B cell (primary cell): ENCODE results near the gene HADH. TPM values are rescaled to one million over a fixed set of nuclear protein-coding genes. Genes with fewer than 3 reads are reported as not detected.

Experiments used
- ATAC-seq: fragments of 200-7000 bp; cut with Tn5 transposase; one replicate; pipeline ENCODE4 v1.10.0; 2021; ENCODE audit warnings: low read depth, mild to moderate bottlenecking, moderate number of reproducible peaks, moderate library complexity
- CTCF ChIA-PET: fragments of 350-600 bp; sonication (Branson Sonifier 250); formaldehyde crosslinking; loops from one replicate; lab custom pipeline; 2021; ENCODE audit warnings: antibody characterized with exemption, inconsistent platforms; lab: Charles Lee
- POLR2A ChIA-PET: fragments of 350-600 bp; sonication (Branson Sonifier 250); formaldehyde crosslinking; loops from one replicate; lab custom pipeline; 2021; ENCODE audit warnings: antibody characterized with exemption; lab: Charles Lee
- DNase-seq: peaks from one replicate; pipeline ENCODE4 v3.0.0; 2013
- H2AFZ ChIP-seq: 2 replicates; pipeline ENCODE4 v1.6.1; 2012; ENCODE audit warnings: mild to moderate bottlenecking, low read depth, low read length; ENCODE audit not compliant: insufficient read depth, poor library complexity, severe bottlenecking
- H3K27ac ChIP-seq, 2 donors: 1 replicate in 1 of 2; 2 replicates in 1 of 2; pipeline ENCODE4 v1.5.1; 2012 to 2013; ENCODE audit warnings: low read length in 2 of 2, mild to moderate bottlenecking in 2 of 2, moderate library complexity in 1 of 2
- H3K27me3 ChIP-seq, 4 experiments: fragments of 200-600 bp in 1 of 4; sonication (generic) in 1 of 4; replicated peaks in 1 of 4; 1 replicate in 2 of 4; 2 replicates in 2 of 4; pipeline versions ENCODE4 v1.6.1 to v1.7.0; 2013 to 2016; ENCODE audit warnings: low read length in 3 of 4, mild to moderate bottlenecking in 2 of 4, mixed read lengths in 1 of 4, moderate library complexity in 1 of 4; ENCODE audit not compliant: insufficient read depth in 4 of 4, control insufficient read depth in 3 of 4; ENCODE audit errors: control extremely low read depth in 1 of 4
- H3K36me3 ChIP-seq, 2 experiments: replicated peaks in 1 of 2; 1 replicate in 1 of 2; 2 replicates in 1 of 2; pipeline versions ENCODE4 v1.6.1 to v1.7.1; 2013; ENCODE audit warnings: low read length in 1 of 2; ENCODE audit not compliant: insufficient read depth in 2 of 2, control insufficient read depth in 1 of 2; ENCODE audit errors: control extremely low read depth in 1 of 2, extremely low read depth in 1 of 2
- H3K4me1 ChIP-seq, 2 donors: fragments of 200-600 bp in 1 of 2; sonication (generic) in 1 of 2; 1 replicate in 1 of 2; 2 replicates in 1 of 2; pipeline versions ENCODE4 v1.5.1 to v1.6.1; 2013 to 2017; ENCODE audit warnings: low read length in 2 of 2; ENCODE audit not compliant: control insufficient read depth in 2 of 2, insufficient read depth in 2 of 2
- H3K4me2 ChIP-seq: replicated peaks from 2 replicates; pipeline ENCODE3; 2012; ENCODE audit warnings: mild to moderate bottlenecking, low read depth, low read length; ENCODE audit not compliant: poor library complexity, severe bottlenecking
- H3K4me3 ChIP-seq, 5 experiments: fragments of 200-600 bp in 1 of 5; sonication (generic) in 1 of 5; 1 replicate in 3 of 5; 2 replicates in 2 of 5; pipeline versions ENCODE4 v1.5.1 to v1.7.0; 2011 to 2016; ENCODE audit warnings: low read length in 4 of 5, mild to moderate bottlenecking in 4 of 5, low read depth in 2 of 5, control low read depth in 1 of 5, moderate library complexity in 1 of 5; ENCODE audit not compliant: insufficient read depth in 1 of 5; ENCODE audit errors: control extremely low read depth in 1 of 5, extremely low read depth in 1 of 5
- H3K79me2 ChIP-seq: fragments of 200-600 bp; sonication (generic); one replicate; pipeline ENCODE4 v1.6.0; 2016; ENCODE audit warnings: low read length; ENCODE audit not compliant: control insufficient read depth, insufficient read depth
- H3K9ac ChIP-seq: fragments of 200-600 bp; sonication (generic); 2 replicates; pipeline ENCODE4 v1.6.1; 2017; ENCODE audit warnings: mild to moderate bottlenecking, low read length, moderate library complexity
- H3K9me3 ChIP-seq, 3 donors: one replicate each; pipeline versions ENCODE4 v1.6.1 to v1.7.1; 2013; ENCODE audit warnings: low read length in 2 of 3; ENCODE audit not compliant: control insufficient read depth in 2 of 3, insufficient read depth in 1 of 3; ENCODE audit errors: control extremely low read depth in 1 of 3
- H4K20me1 ChIP-seq: 2 replicates; pipeline ENCODE4 v1.6.0; 2012; ENCODE audit warnings: mild to moderate bottlenecking, low read length; ENCODE audit not compliant: insufficient read depth, control insufficient read depth, poor library complexity, severe bottlenecking
- H3K27ac Mint-ChIP-seq: one replicate; pipeline ENCODE4 v1.8.0; 2021; ENCODE audit warnings: mixed read lengths
- H3K27me3 Mint-ChIP-seq: one replicate; pipeline ENCODE4 v1.8.0; 2021; ENCODE audit warnings: mixed read lengths
- H3K4me1 Mint-ChIP-seq: one replicate; pipeline ENCODE4 v1.8.0; 2021; ENCODE audit warnings: mixed read lengths
- H3K4me3 Mint-ChIP-seq: one replicate; pipeline ENCODE4 v1.8.0; 2021; ENCODE audit warnings: mixed read lengths
- H3K9me3 Mint-ChIP-seq: one replicate; pipeline ENCODE4 v1.8.0; 2022; ENCODE audit warnings: mixed read lengths; ENCODE audit not compliant: insufficient read depth
- CTCF ChIP-seq: fragments of 200-600 bp; IDR thresholded peaks from one replicate; pipeline ENCODE4 v1.8.0; 2022; ENCODE audit warnings: antibody characterized with exemption, mild to moderate bottlenecking
- EZH2 ChIP-seq: IDR thresholded peaks from 2 replicates; pipeline ENCODE4 v1.6.1; 2012; ENCODE audit warnings: borderline replicate concordance, low read depth, mild to moderate bottlenecking, moderate library complexity, low read length; ENCODE audit not compliant: insufficient read depth, poor library complexity, severe bottlenecking
- WGBS: methylation state at CpG from one replicate; pipeline ENCODE4 v1.1.5; 2013; ENCODE audit warnings: missing lambda C conversion rate; ENCODE audit not compliant: insufficient coverage; 5-methylcytosine and 5-hydroxymethylcytosine counted together
- intact Hi-C: fragments of 100-400 bp; cut with micrococcal nuclease; formaldehyde crosslinking; loops from one replicate; pipeline ENCODE4 v1.10.0; 2022
- polyA plus RNA-seq: library from polyadenylated mRNA; depleted of rRNA; stranded (reverse); fragments of >200 nt; gene quantifications from 2 replicates; pipeline ENCODE4 v1.2.3, GENCODE V29; 2012
- total RNA-seq, 2 donors: library from RNA; stranded (reverse); fragments of 120-200 nt in 1 of 2; gene quantifications; 1 replicate in 1 of 2; 2 replicates in 1 of 2; pipeline versions ENCODE4 v1.2.3 to v1.2.4, GENCODE V29; 2013 to 2022

HADH gene
- total and polyA plus RNA-seq, 2 donors (not counting 1 experiment from before 2014, with no cell fraction given), result 21.9 to 26.1 TPM

DNA sequence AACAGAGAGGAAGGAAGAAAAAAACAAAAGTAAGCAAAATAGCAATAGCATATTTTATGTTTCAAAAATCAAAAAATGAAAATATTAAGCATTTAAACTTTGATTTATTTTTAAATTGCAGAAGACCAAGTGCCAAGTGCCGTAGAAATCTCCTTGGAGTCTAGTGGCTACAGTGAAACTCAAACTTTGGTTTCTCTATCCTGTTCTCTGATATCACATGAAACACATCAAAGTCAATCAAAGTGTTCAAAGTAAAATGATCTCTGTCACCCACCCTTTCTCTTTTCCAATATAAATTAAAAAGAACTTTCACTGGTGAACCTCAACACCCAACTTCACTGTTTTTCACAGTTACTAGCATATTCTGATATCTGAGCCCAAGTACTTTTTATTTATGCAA is 81.1 kb downstream of the HADH start:
- no peak overlapping the region for H3K4me2 ChIP-seq
- H3K27me3 ChIP-seq, result no peaks in the 10 kb centered on the region
- ATAC-seq (no peak), DNase-seq (no peak)
- H3K4me1 ChIP-seq, result peaks cover 0 to 4% of the 10 kb centered on the region in 2 donors
- no peaks in the 10 kb centered on the region for H3K79me2 ChIP-seq
- 100% methylated on average over 1 of the region's 1 CpG for WGBS
- H3K36me3 ChIP-seq, result no peaks in the 10 kb centered on the region
- POLR2A ChIA-PET, result no interaction called here
- intact Hi-C loops, result no loop called here
- Mint-ChIP-seq H3K4me1 (peaks cover 6% of the 10 kb centered on the region), H3K9me3 (no peaks in the 10 kb centered on the region), H3K27me3 (peaks cover 9% of the 10 kb centered on the region), H3K4me3 (no peak overlapping the region), H3K27ac (no peak overlapping the region)
- H3K27ac ChIP-seq, result no peak overlapping the region
- no peak for TF ChIP-seq CTCF
- TF ChIP-seq EZH2, result no peak
- no peaks in the 10 kb centered on the region for H4K20me1 ChIP-seq
- CTCF ChIA-PET, result no interaction called here
- no peak overlapping the region for H3K4me3 ChIP-seq
- H3K9me3 ChIP-seq, result no peaks in the 10 kb centered on the region
- no peak overlapping the region for H3K9ac ChIP-seq
- no peak overlapping the region for H2AFZ ChIP-seq

DNA sequence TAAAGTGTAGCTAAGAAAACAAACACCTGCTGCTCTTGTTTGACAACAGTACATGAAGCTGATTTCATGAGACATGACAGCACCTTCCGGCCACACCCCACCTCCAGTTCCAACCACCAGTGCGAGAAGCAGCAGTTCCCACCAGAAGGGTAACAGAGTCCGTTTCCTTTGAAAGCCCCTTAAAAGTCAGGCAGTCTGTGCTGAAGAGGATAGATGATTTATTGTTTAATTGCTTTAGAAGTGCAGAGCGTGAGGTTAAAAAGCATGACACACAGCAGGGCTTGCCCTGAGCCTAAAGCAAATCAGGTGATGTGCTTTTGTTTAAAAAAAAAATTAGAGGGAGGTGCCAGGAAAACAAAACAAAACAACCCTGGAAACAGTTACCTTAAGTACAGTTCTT is 82.6 kb downstream of the HADH start:
- CTCF ChIA-PET, result no interaction called here
- Mint-ChIP-seq H3K4me3 (peak overlapping the region; percentile 5), H3K9me3 (no peaks in the 10 kb centered on the region), H3K27me3 (peaks cover 9% of the 10 kb centered on the region), H3K27ac (no peak overlapping the region), H3K4me1 (peaks cover 6% of the 10 kb centered on the region)
- Histone ChIP-seq H3K9ac (no peak overlapping the region), H3K27me3 (no peaks in the 10 kb centered on the region), H3K4me3 (no peak overlapping the region), H3K27ac (no peak overlapping the region), H3K4me1 (peaks cover 0 to 4% of the 10 kb centered on the region in 2 donors), H3K79me2 (no peaks in the 10 kb centered on the region), H3K36me3 (no peaks in the 10 kb centered on the region), H4K20me1 (no peaks in the 10 kb centered on the region), H3K4me2 (no peak overlapping the region), H3K9me3 (no peaks in the 10 kb centered on the region), H2AFZ (no peak overlapping the region)
- TF ChIP-seq EZH2, result no peak
- TF ChIP-seq CTCF, result no peak
- intact Hi-C loops, result no loop called here
- no peak for ATAC-seq
- no peak for DNase-seq
- WGBS, result 74% methylated on average over 3 of the region's 4 CpGs
- POLR2A ChIA-PET, result no interaction called here
